ENCODE data around the gene ST6GAL1. TPM values are rescaled to one million over a fixed set of nuclear protein-coding genes. Genes with fewer than 3 reads are reported as not detected.

Gene ST6GAL1
- total and polyA plus RNA-seq, 8 donors, result 3.8 to 31.0 (median 13.5) TPM

GRCh38 chr3:186979852-186980251 lies 49.5 kb downstream of the ST6GAL1 start:
- no peaks in the 10 kb centered on the region for H3K9me3 ChIP-seq
- H3K27ac ChIP-seq, result no peak overlapping the region
- H3K27me3 ChIP-seq, result no peaks in the 10 kb centered on the region
- TF ChIP-seq CTCF (IDR thresholded peaks at IDR 0.05) (no peak), POLR2A (IDR thresholded peaks at IDR 0.05) (no peak)
- peaks cover 0 to 10% (median 0%) of the 10 kb centered on the region in 4 donors for H3K36me3 ChIP-seq
- WGBS, 5 donors, result 69 to 97% (median 89%) methylated on average over 3 of the region's 3 CpGs
- intact Hi-C loops (cut with DNase I; ENCODE audit: low total_unique reads), result no loop called here
- peaks cover 16 to 45% (median 26%) of the 10 kb centered on the region in 4 donors for H3K4me1 ChIP-seq
- DNase-seq, result no peak
- H3K4me3 ChIP-seq, result no peak overlapping the region

GRCh38 chr3:186980989-186981388 lies 50.7 kb downstream of the ST6GAL1 start:
- Histone ChIP-seq H3K36me3 (peaks cover 0 to 10% (median 0%) of the 10 kb centered on the region in 4 donors), H3K4me3 (no peak overlapping the region), H3K4me1 (peaks cover 11 to 33% (median 20%) of the 10 kb centered on the region in 4 donors), H3K27me3 (no peaks in the 10 kb centered on the region), H3K27ac (no peak overlapping the region), H3K9me3 (no peaks in the 10 kb centered on the region)
- no peak for TF ChIP-seq POLR2A (IDR thresholded peaks at IDR 0.05)
- TF ChIP-seq EP300 (IDR thresholded peaks at IDR 0.05), result no peak
- TF ChIP-seq CTCF (IDR thresholded peaks at IDR 0.05), result no peak
- no peak for TF ChIP-seq POLR2AphosphoS5 (IDR thresholded peaks at IDR 0.05)
- intact Hi-C loops (cut with DNase I; ENCODE audit: low total_unique reads), result no loop called here
- 84 to 92% (median 88%) methylated on average over 2 of the region's 2 CpGs for WGBS, 5 donors
- no peak for DNase-seq

GRCh38 chr3:186983659-186984058 lies 53.3 kb downstream of the ST6GAL1 start:
- WGBS, 5 donors, result 44 to 85% (median 68%) methylated on average over 4 of the region's 4 CpGs
- Histone ChIP-seq H3K36me3 (peaks cover 0 to 10% (median 0%) of the 10 kb centered on the region in 4 donors), H3K27ac (no peak overlapping the region), H3K9me3 (no peaks in the 10 kb centered on the region), H3K27me3 (no peaks in the 10 kb centered on the region), H3K4me1 (peaks cover 0 to 13% (median 0%) of the 10 kb centered on the region in 4 donors), H3K4me3 (no peak overlapping the region)
- no peak for DNase-seq
- intact Hi-C loops (cut with DNase I; ENCODE audit: low total_unique reads), result no loop called here
- TF ChIP-seq POLR2AphosphoS5 (IDR thresholded peaks at IDR 0.05) (no peak), CTCF (IDR thresholded peaks at IDR 0.05) (no peak), EP300 (IDR thresholded peaks at IDR 0.05) (no peak), POLR2A (IDR thresholded peaks at IDR 0.05) (no peak)

- H3K27me3 ChIP-seq, result no peaks in the 10 kb centered on the region
- H3K4me3 ChIP-seq, result no peak overlapping the region
- WGBS, 5 donors, result 77 to 92% (median 88%) methylated on average over 6 of the region's 6 CpGs
- no peaks in the 10 kb centered on the region for H3K9me3 ChIP-seq
- peaks cover 0 to 10% (median 0%) of the 10 kb centered on the region in 4 donors for H3K36me3 ChIP-seq
- H3K4me1 ChIP-seq, result peaks cover 0 to 13% (median 0%) of the 10 kb centered on the region in 4 donors
- intact Hi-C loops (cut with DNase I; ENCODE audit: low total_unique reads), result no loop called here
- no peak for DNase-seq
- TF ChIP-seq POLR2AphosphoS5 (IDR thresholded peaks at IDR 0.05) (no peak), POLR2A (IDR thresholded peaks at IDR 0.05) (no peak), CTCF (IDR thresholded peaks at IDR 0.05) (no peak), EP300 (IDR thresholded peaks at IDR 0.05) (no peak)
- H3K27ac ChIP-seq, result no peak overlapping the region
Observed at GRCh38 chr3:186984064-186984463, 53.7 kb downstream of the ST6GAL1 start.

Data from stomach (tissue), 9 donors.